Endothelial cell of umbilical vein (primary cell): ENCODE data around the gene NDUFB6. TPM values are rescaled to one million over a fixed set of nuclear protein-coding genes. Genes with fewer than 3 reads are reported as not detected.

Experiments
- BruUV-seq: library from RNA; stranded (reverse); fragments of 400-500 nt; replicated peaks from 2 replicates; lab custom pipeline; 2021; lab: Mats Ljungman, UMichigan
- CTCF ChIA-PET: fragments of 300-600, 350-600 bp; sonication (Branson Sonifier 250); formaldehyde crosslinking; loops from one replicate; lab custom pipeline; 2021; ENCODE audit warnings: antibody characterized with exemption, inconsistent platforms; lab: Charles Lee
- POLR2A ChIA-PET: fragments of 300-600, 350-600 bp; sonication (Branson Sonifier 250); formaldehyde crosslinking; loops from one replicate; lab custom pipeline; 2021; ENCODE audit warnings: antibody characterized with exemption, inconsistent platforms; lab: Charles Lee
- DNase-seq: peaks from one replicate; pipeline ENCODE4 v3.0.0-alpha.2; 2011; ENCODE audit warnings: low read depth, low spot score
- FAIRE-seq: peaks from 2 replicates; lab custom pipeline; 2011; peaks lifted over from hg19 to GRCh38; lab: Jason Lieb, UNC
- H2AFZ ChIP-seq: 2 replicates; pipeline ENCODE4 v1.6.0; 2012; ENCODE audit warnings: low read depth, low read length, control low read depth, inconsistent platforms
- H3K27ac ChIP-seq: 2 replicates; pipeline ENCODE4 v1.5.1; 2011; ENCODE audit warnings: low read depth, mild to moderate bottlenecking, control low read depth, low read length, moderate library complexity; ENCODE audit not compliant: insufficient read depth
- H3K27me3 ChIP-seq, 2 experiments: 2 replicates each; pipeline versions ENCODE4 v1.6.0 to v1.6.1; 2011; ENCODE audit warnings: low read length in 2 of 2, mixed read lengths in 1 of 2; ENCODE audit not compliant: control insufficient read depth in 2 of 2, insufficient read depth in 2 of 2
- H3K36me3 ChIP-seq, 2 experiments: 2 replicates in 1 of 2; 3 replicates in 1 of 2; pipeline ENCODE4 v1.5.1; 2011; ENCODE audit warnings: low read length in 2 of 2, mild to moderate bottlenecking in 1 of 2, moderate library complexity in 1 of 2; ENCODE audit not compliant: control insufficient read depth in 2 of 2, insufficient read depth in 2 of 2; ENCODE audit errors: extremely low read depth in 1 of 2
- H3K4me1 ChIP-seq: 3 replicates; pipeline ENCODE4 v1.5.1; 2011; ENCODE audit warnings: mild to moderate bottlenecking, low read length; ENCODE audit not compliant: control insufficient read depth, insufficient read depth; ENCODE audit errors: extremely low read depth
- H3K4me2 ChIP-seq: 2 replicates; pipeline ENCODE4 v1.6.1; 2011; ENCODE audit warnings: low read length, control low read depth, mixed read lengths; ENCODE audit not compliant: insufficient read depth
- H3K4me3 ChIP-seq, 3 experiments: fragments of 200-600 bp in 1 of 3; sonication (generic), shearing (Covaris generic) in 1 of 3; replicated peaks in 1 of 3; 2 replicates each; pipeline ENCODE4 v1.5.1; 2011 to 2016; ENCODE audit warnings: control low read depth in 3 of 3, low read length in 3 of 3, mild to moderate bottlenecking in 2 of 3, inconsistent platforms in 1 of 3, low read depth in 1 of 3, moderate library complexity in 1 of 3; ENCODE audit not compliant: insufficient read depth in 1 of 3
- H3K79me2 ChIP-seq: 2 replicates; pipeline ENCODE4 v1.6.0; 2012; ENCODE audit warnings: low read length, inconsistent platforms; ENCODE audit not compliant: control insufficient read depth, insufficient read depth
- H3K9ac ChIP-seq: replicated peaks from 2 replicates; pipeline ENCODE3; 2011; ENCODE audit warnings: low read length, control low read depth; ENCODE audit not compliant: insufficient read depth; ENCODE audit errors: extremely low read depth
- H3K9me1 ChIP-seq: replicated peaks from 3 replicates; pipeline ENCODE4 v1.6.0; 2011; ENCODE audit warnings: mild to moderate bottlenecking, low read length; ENCODE audit not compliant: control insufficient read depth, insufficient read depth; ENCODE audit errors: extremely low read depth
- H3K9me3 ChIP-seq: replicated peaks from 2 replicates; pipeline ENCODE4 v1.5.1; 2012; ENCODE audit warnings: low read length, inconsistent platforms; ENCODE audit not compliant: control insufficient read depth, insufficient read depth
- H4K20me1 ChIP-seq: replicated peaks from 2 replicates; pipeline ENCODE3; 2011; ENCODE audit warnings: mild to moderate bottlenecking, low read length; ENCODE audit not compliant: control insufficient read depth, insufficient read depth; ENCODE audit errors: extremely low read depth
- CTCF ChIP-seq, 2 donors: IDR thresholded peaks; 1 replicate in 1 of 2; 2 replicates in 1 of 2; pipeline ENCODE4 v1.5.1; 2011; ENCODE audit warnings: low read length in 2 of 2, mild to moderate bottlenecking in 2 of 2, moderate library complexity in 2 of 2, control low read depth in 1 of 2, inconsistent platforms in 1 of 2, low read depth in 1 of 2; ENCODE audit not compliant: insufficient read depth in 1 of 2; ENCODE audit errors: extremely low read depth in 1 of 2
- EZH2 ChIP-seq: IDR thresholded peaks from 2 replicates; pipeline ENCODE4 v1.6.1; 2012; ENCODE audit warnings: borderline replicate concordance, low read depth, mild to moderate bottlenecking, moderate library complexity, low read length, inconsistent platforms; ENCODE audit not compliant: severe bottlenecking
- FOS ChIP-seq: IDR thresholded peaks from 2 replicates; pipeline ENCODE4 v1.6.1; 2011; ENCODE audit warnings: mild to moderate bottlenecking, low read length, moderate library complexity, borderline replicate concordance; ENCODE audit not compliant: insufficient read depth
- GATA2 ChIP-seq: IDR thresholded peaks from 2 replicates; pipeline ENCODE4 v1.7.0; 2011; ENCODE audit warnings: low read depth, mild to moderate bottlenecking, moderate library complexity, mixed read lengths, low read length; ENCODE audit not compliant: insufficient read length, insufficient read depth
- JUN ChIP-seq: IDR thresholded peaks from 2 replicates; pipeline ENCODE4 v1.6.1; 2011; ENCODE audit warnings: borderline replicate concordance, low read depth; ENCODE audit not compliant: insufficient read length, insufficient read depth
- MAX ChIP-seq: IDR thresholded peaks from 2 replicates; pipeline ENCODE4 v1.6.1; 2011; ENCODE audit not compliant: insufficient read depth, insufficient read length
- MYC ChIP-seq: IDR thresholded peaks from one replicate; pipeline ENCODE4 v1.6.1; 2011; ENCODE audit warnings: mild to moderate bottlenecking, low read depth, low read length
- POLR2A ChIP-seq: IDR thresholded peaks from 2 replicates; pipeline ENCODE4 v1.6.1; 2012; ENCODE audit warnings: low read depth, mild to moderate bottlenecking, control low read depth, low read length
- POLR2AphosphoS5 ChIP-seq: IDR thresholded peaks from 2 replicates; pipeline ENCODE4 v1.6.1; 2012; ENCODE audit warnings: low read depth, mild to moderate bottlenecking, control low read depth, low read length, moderate library complexity; ENCODE audit not compliant: insufficient read depth
- dilution Hi-C: fragments of 300-500 bp; cut with MboI; formaldehyde crosslinking; loops from one replicate; pipeline ENCODE4 v1.15.0; 2019; ENCODE audit warnings: low sequenced_read_pairs; ENCODE audit not compliant: extremely low pct_ligation_motif_present
- intact Hi-C: fragments of 100-400 bp; cut with micrococcal nuclease; formaldehyde crosslinking; loops from one replicate; pipeline ENCODE4 v1.10.0; 2022
- polyA plus RNA-seq, 4 experiments: library from polyadenylated mRNA; depleted of rRNA in 3 of 4; stranded (reverse) in 3 of 4; unstranded in 1 of 4; fragments of >200 nt; gene quantifications; 2 replicates each; pipeline versions ENCODE4 v1.2.1 to v1.2.3, GENCODE V29; 2011 to 2012; ENCODE audit warnings: missing spikeins in 1 of 4
- total RNA-seq: library from RNA; stranded (reverse); gene quantifications from 2 replicates; pipeline ENCODE4 v1.2.3, GENCODE V29; 2021

NDUFB6 gene
- total and polyA plus RNA-seq, 2 donors (not counting 3 experiments of a cell fraction or from before 2014, with no cell fraction given) = 53.5 to 59.2 TPM

GRCh38 chr9:32606811-32607210 lies 33.9 kb upstream of the NDUFB6 start:
- dilution Hi-C loops = no loop called here
- ChIA-PET POLR2A (no interaction called here), CTCF (interaction anchor here (0.8 kb wide), 1 partner anchor 362 kb away, joined by 3 read pairs; no protein-coding TSS in a partner anchor)
- no peak overlapping the region for H3K4me3 ChIP-seq
- H2AFZ ChIP-seq = no peak overlapping the region
- H3K9me1 ChIP-seq = no peaks in the 10 kb centered on the region
- no peak overlapping the region for H3K9ac ChIP-seq
- no peak for DNase-seq
- TF ChIP-seq POLR2AphosphoS5 (no peak), FOS (no peak), MYC (no peak), POLR2A (no peak), MAX (no peak), GATA2 (no peak), JUN (no peak), CTCF (IDR thresholded peaks at IDR 0.05; ENCODE audit: extremely low read depth in 1 of 2, insufficient read depth in 1 of 2, low read depth in 1 of 2, low read length in 2 of 2) (no peak), EZH2 (no peak)
- no peak overlapping the region for H3K4me2 ChIP-seq
- no peak for FAIRE-seq
- no peak overlapping the region for H3K27ac ChIP-seq
- no peaks in the 10 kb centered on the region for H3K9me3 ChIP-seq
- intact Hi-C loops = no loop called here
- no peaks in the 10 kb centered on the region for H3K4me1 ChIP-seq
- no peaks in the 10 kb centered on the region for H4K20me1 ChIP-seq
- no TSS peak for BruUV-seq
- no peaks in the 10 kb centered on the region for H3K36me3 ChIP-seq
- H3K79me2 ChIP-seq = no peaks in the 10 kb centered on the region
- H3K27me3 ChIP-seq = peaks cover 2 to 8% of the 10 kb centered on the region in 2 experiments
